Right lung (tissue), 5 donors: ENCODE results near the gene MPST. TPM values are rescaled to one million over a fixed set of nuclear protein-coding genes. Genes with fewer than 3 reads are reported as not detected.

Experiments used
- DNase-seq, 2 donors: peaks; one replicate each; pipeline ENCODE4 v3.0.0-alpha.2; 2013
- polyA plus RNA-seq, 5 donors: library from polyadenylated mRNA; unstranded; fragments of 120-200 nt; gene quantifications; one replicate each; pipeline versions ENCODE4 v1.2.1 to v1.2.3, GENCODE V29; 2013; ENCODE audit warnings: inconsistent platforms in 1 of 5, low replicate concordance in 1 of 5; ENCODE audit not compliant: insufficient read length in 5 of 5, insufficient read depth in 1 of 5

The MPST gene
- polyA plus RNA-seq, 5 donors, result 33.7 to 82.8 (median 47.3) TPM

GRCh38 chr22:37021041-37021440, 1.5 kb downstream of the MPST start:
- DNase-seq, result no peak

GRCh38 chr22:37021710-37022482, 2.4 kb downstream of the MPST start:
- DNase-seq, result no peak

GRCh38 chr22:37022483-37023337, 3.2 kb downstream of the MPST start:
- DNase-seq, result no peak

GRCh38 chr22:37023743-37024338, 4.3 kb downstream of the MPST start:
- DNase-seq, result no peak

GRCh38 chr22:37024339-37025157, 5.0 kb downstream of the MPST start:
- no peak for DNase-seq

GRCh38 chr22:37025500-37026070, 6.0 kb downstream of the MPST start:
- DNase-seq, result no peak

GRCh38 chr22:37026325-37026724, 6.8 kb downstream of the MPST start:
- no peak for DNase-seq

- DNase-seq, result no peak
Observed at GRCh38 chr22:37027556-37027955, 8.0 kb downstream of the MPST start.

- DNase-seq, result no peak
Observed at GRCh38 chr22:37028692-37029674, 9.4 kb downstream of the MPST start.

GRCh38 chr22:37030560-37031281, 11.2 kb downstream of the MPST start:
- no peak for DNase-seq

GRCh38 chr22:37032134-37032534, 12.6 kb downstream of the MPST start:
- no peak for DNase-seq

- peak; percentile 65 to 71 for DNase-seq
Observed at GRCh38 chr22:37032535-37033460, 13.3 kb downstream of the MPST start.

GRCh38 chr22:37033605-37034430, 14.3 kb downstream of the MPST start:
- DNase-seq, result no peak

- no peak for DNase-seq
Observed at GRCh38 chr22:37036655-37037377, 17.3 kb downstream of the MPST start.

GRCh38 chr22:37037669-37038068, 18.1 kb downstream of the MPST start:
- DNase-seq, result no peak

GRCh38 chr22:37039466-37039865, 19.9 kb downstream of the MPST start:
- no peak for DNase-seq
